HG02943 (cell line): ENCODE data around the gene ANO1.
"Not testable (repeated sequence)": the region's sequence is repeated elsewhere in the genome, so short reads cannot be mapped to it uniquely, and the experiment has no call there.

ENCODE experiments used
- ATAC-seq: cut with Tn5 transposase; IDR thresholded peaks from one replicate; pipeline ENCODE4 v1.9.1; 2021; ENCODE audit warnings: mild to moderate bottlenecking, low read depth, moderate library complexity; ENCODE audit not compliant: unreplicated experiment

ANO1 gene

DNA sequence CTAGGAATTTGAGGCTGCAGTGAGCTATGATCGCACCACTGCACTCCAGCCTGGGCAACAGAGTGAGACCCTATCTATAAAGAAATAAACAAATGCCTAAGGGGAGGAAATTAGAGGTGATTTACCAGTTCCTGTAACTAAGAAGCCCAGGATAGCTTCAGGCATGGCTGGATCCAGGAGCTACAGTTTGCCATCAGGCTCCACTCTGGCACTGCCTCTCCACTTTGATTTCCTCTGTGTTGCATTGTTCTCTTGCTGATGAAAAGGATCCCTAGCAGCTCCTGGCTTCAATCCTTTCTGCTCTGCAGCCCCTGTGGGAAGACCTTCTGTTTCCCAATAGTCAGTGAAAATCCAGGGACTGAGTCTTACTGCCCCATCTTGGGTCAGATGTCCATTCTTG is 104.9 kb downstream of the ANO1 start:
- no peak for ATAC-seq

DNA sequence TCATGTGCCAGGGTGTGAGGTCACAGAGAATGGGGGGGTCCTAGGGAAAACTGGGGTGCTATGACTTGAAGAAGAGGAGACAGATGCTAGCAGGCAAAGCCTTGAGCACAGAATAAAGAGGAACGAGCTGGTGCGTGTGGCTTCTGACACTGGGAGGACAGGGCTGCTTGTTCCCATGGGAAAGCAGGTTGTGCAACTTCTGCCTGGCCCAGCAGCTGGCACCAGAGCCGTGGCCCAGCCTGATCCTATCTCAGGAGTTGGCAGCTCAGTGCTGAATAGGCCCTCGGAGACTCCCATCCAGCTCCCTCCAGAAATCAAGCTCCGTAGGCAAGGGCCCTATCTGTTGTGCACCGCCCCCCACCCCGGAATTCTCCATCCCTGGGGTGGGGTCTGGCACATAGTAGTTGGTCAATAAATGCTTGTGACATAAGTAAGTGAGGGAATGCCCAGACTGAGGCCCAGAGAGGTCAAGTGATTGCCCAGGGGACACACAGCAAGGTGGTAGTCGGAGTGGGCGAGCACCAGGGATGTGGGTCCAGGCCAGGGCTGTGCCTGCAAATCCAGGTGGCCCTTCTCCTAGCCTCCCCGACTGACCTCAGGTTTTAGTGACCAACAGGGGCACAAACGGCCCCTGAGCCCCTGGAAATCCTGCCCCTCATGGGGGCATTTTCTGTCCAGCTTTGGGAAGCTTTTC is 105.5 kb downstream of the ANO1 start:
- ATAC-seq = no peak

DNA sequence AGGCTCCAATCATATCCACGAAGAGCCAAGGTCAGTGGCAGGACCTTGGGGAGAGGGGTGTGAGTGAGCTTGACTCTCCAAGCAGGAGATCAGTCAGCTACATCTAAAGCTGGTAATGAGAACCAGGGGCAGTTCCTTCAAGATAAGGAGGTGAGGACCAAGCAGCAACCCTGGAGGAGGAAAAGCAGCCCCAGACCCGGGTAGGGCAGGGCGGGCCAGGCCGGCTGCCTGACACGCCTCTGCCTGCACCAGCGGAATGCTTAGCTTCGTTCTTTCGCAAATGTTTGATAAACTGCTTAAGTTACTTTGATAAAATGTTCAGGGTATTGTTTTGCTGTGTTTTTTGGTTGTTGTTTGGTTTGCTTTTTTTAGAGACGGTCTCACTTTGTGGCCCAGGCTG is 106.3 kb downstream of the ANO1 start:
- ATAC-seq = no peak

DNA sequence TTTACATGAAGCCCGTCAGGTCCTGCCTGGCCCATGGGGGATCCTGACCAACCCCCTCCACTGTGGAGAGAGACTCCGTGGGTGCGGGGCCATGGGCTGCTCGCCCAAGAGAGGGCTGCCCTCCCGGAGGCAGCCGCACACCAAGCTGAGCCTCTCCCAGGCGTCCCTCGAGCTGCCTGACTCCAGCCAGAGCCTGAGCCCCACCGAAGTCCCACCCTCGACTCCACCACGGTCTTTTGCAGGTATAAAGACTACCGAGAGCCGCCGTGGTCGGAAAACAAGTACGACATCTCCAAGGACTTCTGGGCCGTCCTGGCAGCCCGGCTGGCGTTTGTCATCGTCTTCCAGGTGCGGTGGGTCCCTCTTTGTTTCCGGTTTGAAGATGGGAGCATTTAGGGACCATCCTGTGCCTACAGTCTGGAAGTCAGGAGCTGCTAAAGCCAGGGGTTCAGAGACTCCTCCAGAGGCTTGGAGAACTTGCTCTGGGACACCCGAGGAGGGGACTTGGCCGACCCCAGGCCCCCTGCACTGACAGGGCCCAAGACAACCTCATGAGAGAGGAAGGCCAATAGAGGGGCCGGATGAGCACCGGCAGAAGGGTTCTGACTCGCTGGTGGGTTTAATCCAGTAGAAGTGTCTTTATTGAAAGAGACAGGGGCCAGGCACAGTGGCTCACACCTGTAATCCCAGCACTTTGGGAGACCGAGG is 107.4 kb downstream of the ANO1 start:
- no peak for ATAC-seq

DNA sequence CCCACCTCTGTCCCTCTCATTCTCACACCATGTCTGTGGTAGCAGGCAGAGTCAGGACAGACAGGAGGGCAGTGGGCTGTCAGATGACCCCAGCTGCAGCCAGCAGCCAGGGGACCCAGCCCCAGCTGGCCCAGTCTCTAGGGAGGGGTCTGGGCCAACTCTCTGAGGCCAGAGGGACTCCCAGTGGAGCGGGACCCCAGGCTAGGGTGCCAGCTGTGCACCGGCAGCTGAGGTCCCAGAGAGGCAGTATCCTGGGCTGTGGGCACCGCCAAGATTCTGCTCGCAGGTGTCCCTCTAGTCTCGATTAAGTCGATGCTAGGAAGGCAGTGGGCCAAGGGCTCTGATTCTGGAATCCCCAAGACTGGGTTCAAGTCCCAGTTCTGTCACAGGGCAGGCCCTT is 108.3 kb downstream of the ANO1 start:
- no peak for ATAC-seq

DNA sequence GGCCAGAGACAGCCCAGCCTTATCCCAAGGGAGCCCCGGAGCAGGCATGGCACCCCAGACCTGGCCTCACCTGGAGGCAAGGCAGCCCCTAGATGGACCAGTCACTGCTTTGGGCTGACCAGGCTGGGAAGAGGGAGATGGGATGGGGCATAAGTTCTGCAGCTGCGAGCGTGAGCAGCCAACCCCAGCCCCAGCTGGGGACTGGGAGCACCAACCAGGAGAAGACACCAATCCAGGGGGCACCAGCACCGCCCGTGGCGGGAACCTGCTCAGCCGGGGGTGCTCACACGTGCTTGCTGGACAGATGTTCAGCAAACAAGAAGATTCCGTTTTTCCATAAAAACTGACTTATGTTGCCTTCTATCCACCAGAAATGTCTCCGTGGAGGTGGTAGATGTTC is 108.8 kb downstream of the ANO1 start:
- no peak for ATAC-seq

DNA sequence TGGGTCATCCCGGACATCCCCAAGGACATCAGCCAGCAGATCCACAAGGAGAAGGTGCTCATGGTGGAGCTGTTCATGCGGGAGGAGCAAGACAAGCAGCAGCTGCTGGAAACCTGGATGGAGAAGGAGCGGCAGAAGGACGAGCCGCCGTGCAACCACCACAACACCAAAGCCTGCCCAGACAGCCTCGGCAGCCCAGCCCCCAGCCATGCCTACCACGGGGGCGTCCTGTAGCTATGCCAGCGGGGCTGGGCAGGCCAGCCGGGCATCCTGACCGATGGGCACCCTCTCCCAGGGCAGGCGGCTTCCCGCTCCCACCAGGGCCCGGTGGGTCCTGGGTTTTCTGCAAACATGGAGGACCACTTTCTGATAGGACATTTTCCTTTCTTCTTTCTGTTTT is 109.7 kb downstream of the ANO1 start:
- ATAC-seq = no peak

DNA sequence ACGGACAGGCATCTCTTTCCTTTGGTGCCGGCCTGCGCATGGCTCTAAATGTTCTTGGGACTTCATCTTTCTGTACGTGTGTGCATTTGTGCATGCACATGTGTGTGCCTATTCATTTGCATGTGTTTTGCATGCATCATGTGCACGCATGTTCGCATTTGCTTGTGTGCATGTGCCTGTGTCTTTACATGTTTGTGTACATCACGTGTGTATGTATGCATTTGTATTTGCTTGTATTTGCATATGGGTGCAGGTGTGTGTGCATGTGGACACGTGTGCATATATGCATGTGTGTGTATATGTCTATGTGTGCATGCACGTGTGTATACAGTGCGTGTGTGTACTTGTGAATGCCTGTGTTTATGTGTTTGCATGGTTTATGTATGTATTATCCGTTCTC is 111.5 kb downstream of the ANO1 start:
- no peak for ATAC-seq

DNA sequence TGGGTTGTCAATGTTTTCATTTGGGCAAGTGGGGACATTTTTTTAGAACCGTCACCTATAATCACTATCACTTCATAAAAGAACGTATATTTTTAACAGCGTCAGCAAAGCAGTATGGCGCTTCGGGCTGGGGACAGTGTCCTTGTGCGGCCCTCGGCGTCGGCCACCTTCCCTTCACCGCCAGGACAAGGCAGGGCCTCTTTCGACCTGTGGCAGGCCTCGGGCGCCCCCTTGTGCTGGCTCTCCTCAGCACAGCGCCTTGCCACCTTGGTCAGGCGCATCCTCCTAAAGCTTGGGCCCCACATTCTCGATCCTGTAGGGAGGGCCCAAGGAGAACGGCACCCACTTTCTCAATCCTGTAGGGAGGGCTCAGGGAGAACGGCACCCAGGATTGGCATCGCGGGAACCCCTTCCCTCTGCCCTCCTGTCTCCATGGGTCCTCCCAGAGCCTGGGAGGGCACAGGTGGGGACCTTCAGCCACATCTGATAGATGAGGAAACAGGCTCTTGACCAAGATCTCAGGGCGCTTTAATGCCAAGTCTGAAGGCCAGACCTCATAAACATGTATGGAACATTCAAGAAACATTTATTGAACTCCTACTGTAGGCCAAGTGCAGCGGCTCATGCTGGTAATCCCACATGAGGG is 113.5 kb downstream of the ANO1 start:
- no peak for ATAC-seq

DNA sequence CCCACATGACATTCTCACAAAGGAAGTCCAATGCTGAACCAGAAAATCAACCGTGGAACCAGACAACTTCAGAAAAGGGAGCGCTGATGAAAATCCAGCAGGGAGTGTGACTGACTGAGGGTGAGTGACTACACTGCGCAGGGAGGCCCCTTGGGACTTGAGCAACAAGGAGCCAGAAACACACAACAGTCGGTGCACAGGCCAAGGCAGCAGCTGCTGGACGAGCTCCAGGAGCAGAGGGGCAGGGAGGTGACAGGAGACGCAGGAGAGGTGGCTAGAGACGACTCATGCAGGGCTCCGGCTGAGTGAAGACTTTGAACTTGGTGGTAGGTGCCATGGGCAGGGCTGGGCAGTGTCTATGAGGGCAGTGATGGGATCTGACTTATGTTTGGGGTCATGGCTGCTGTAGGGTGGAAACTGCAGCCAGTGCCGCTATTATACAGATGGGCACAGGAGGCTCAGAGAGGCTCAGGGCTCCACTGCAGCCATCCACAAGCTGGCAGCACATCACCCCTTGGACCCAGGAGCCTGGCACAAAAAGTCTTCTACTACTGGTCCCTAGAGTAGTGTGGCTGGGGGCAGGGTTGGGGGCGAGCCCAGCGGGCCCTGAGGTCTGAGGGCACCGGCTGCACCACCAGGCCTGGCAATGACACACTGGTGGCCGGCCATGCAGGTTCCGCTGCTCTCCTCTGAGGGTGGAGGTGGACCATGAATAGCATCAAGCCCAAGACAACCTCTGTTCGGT is 114.7 kb downstream of the ANO1 start:
- ATAC-seq = no peak

DNA sequence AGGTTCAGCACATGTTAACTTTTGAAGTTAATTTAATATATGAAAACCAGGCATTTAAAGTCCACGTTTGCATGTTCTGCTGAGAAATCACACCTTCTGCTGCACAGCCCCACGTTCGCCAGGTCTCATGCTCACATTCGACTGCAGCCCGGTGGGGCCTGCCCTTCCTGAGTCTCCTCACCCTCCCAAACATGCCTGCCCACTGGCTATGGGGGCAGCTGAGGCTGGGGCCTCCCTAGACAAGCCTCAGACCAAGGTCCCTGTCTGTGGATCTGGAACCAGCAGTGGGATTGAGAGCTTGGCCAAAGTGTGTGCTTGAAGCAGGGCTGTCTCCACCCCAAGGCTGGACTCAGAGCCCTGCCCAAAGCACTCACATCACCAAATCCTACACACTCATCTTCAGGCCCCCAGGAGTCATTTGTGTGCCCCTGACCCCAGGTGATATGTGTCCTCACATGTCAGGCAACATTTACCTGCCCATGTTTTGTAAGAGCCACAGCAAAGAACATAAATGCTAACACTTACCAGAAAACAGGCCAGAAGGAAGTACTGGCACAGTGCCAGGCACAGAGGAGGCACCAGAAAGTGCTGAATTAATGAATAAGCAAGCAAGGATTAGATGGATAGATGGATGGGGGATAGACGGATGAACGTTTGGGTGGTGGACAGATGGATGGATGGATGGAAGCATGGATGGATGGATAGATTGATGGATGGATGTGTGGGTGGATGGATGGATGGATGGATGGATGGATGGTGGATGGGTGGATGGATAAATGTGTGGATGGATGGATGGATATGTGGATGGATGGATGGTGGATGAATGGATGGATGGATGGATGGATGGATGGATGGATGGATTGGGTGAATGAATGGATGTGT is 115.5 kb downstream of the ANO1 start:
- ATAC-seq = no peak

DNA sequence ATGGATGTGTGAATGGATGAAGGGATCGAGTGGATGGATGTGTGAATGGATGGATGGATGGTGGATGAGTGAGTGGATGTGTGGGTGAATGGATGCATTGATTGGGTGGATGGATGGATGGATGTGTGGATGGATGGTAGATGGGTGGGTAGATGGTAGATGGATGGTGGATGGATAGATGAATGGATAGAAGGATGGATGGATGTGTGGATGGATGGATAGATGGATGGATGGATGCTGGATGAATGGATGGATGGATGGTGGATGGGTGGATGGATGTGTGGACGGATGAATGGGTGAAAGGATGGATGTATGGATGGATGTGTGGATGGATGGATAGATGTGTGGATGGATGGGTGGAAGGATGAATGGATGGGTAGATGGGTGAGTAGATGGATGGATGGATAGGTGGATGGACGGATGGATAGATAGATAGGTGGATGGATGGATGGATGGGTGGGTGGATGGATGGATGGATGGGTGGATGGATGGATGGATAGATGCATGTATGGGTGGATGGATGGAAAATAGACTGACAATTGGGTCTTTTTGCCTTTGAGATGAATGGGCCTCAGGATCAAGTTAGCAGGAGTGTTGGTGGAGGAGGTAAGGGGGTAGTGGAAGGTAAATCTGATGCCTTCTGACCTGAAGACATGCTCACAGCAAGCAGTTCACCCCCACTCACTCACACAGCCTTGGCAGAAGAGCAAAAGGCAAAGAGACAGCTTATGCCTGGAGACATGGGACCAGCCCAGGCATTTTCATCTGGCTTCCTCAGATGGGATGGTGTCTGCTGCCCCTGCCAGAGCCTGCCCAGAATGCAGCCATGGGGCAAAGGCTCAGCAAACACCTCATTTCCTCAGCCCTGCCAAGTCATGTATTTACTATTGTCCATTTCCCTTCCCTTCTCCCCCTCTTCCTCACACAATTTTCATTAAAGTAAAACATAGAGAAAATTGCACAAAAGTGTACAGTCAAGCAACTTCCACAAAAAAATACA is 117.0 kb downstream of the ANO1 start:
- no peak for ATAC-seq

DNA sequence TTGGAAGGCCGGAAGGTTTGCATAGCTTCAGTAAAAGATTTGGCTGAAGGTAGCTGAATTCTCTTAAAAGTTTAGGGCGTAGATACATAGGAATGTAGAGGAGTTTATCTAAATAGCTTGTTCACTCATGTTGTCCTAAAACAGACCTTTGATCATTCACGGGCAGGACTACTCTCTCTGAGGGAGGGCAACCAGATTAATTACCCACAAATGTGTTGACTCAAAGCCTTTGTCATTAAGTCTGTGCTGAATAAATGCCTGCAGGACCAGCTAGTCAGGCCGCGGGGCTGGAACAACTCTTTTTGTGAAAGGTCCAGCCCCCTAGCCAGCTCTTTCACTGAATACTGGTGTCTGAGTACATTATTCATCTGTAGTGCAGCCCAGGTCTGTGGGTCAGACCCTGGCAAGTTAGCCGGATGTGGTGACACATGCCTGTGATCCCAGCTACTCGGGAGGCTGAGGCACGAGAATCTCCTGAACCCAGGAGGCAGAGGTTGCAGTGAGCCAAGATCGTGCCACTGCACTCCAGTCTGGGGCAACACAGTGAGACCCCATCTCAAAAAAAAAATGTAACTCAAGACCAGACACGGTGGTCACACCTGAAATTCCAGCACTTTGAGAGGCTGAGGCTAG is 122.2 kb downstream of the ANO1 start:
- no peak for ATAC-seq

DNA sequence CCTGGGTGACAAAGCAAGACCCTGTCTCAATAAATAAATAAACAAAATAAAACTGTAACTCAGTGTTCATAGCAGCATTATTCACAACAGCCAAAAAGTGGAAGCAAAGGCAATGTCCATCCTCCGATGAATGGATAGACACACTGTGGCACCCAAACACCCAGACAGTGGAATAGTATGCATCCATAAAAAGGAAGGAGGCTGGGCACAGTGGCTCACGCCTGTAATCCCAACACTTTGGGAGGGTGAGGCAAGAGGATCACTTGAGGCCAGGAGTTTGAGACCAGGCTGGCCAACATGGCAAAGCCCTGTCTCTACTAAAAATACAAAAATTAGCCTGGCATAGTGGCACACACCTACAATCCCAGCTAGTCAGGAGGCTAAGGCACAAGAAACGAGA is 122.9 kb downstream of the ANO1 start:
- ATAC-seq = not testable (repeated sequence)

DNA sequence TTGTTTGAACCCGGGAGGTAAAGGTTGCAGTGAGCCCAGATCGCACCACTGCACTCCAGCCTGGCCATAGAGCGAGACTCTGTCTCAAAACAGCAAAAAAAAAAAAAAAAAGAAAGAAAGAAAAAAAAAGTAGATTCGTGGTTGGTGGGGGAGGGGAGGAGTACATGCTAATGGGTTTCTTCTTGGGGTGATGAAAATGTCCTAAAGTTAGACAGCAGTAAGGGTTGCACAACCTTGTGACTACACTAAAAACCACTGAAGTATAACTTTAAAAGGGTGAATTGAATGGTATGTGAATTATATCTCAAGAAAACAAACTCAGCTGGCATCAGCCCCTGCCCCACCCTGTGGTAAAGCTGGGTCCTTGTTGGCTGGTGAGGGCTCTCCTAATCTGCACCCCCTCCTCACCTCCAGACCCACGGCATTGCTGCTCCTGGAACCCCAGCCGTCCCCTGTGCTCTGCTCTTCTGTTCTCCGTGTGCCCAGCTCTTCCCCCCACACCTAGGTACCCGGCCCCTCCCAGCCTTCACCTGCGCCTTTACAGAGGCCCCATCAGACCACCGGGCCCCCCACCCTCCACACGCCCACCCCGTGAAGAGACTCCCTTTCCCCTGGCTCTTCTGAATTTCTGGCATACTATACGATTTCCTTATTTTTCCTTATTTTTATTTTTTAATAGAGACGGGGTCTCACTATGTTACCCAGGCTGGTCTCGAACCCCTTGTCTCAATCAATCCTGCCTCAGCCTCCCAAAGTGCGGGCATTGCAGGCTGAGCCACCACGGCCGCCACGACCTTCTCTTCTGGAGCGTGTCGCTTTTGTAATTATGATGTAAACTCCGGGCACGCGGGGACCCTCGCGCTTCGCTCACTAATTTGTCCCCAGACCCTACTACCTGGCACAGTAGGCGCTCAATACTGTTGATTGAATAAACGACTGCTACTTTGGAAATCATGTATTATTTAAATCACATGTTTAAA is 124.1 kb downstream of the ANO1 start:
- no peak for ATAC-seq

DNA sequence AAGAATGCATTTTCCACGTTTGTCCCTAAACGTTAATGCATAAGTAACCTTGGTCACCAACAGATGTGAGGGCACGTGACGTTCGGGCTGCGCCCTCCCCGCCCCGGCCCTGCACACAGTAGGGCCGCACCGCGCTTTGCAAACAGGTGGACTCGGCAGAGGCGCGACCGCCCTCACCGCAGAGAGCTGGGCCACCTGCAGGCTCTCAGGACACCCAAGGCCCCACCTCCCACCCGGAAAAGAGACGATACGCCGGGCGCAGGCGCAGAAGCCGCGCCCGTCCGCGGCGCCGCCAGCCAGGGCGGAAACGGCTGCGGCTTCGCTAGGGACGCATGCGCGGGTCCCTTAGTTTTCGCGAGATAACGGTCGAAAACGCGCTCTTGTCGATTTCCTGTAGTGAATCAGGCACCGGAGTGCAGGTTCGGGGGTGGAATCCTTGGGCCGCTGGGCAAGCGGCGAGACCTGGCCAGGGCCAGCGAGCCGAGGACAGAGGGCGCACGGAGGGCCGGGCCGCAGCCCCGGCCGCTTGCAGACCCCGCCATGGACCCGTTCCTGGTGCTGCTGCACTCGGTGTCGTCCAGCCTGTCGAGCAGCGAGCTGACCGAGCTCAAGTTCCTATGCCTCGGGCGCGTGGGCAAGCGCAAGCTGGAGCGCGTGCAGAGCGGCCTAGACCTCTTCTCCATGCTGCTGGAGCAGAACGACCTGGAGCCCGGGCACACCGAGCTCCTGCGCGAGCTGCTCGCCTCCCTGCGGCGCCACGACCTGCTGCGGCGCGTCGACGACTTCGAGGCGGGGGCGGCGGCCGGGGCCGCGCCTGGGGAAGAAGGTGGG is 125.0 kb downstream of the ANO1 start, which contains the start of gene FADD:
Gene FADD (plus strand): TSS at position 377 of the 831 bp plus-strand sequence. CDS start 164 bp downstream, at position 541.
- ATAC-seq = peak; percentile 69
